T1000 (cell line): Measurements from ENCODE around the gene FBXL7.

ENCODE experiments used
- DNase-seq: peaks from one replicate; lab custom pipeline; 2025; ENCODE audit warnings: mixed read lengths; lab: John Stamatoyannopoulos, UW

FBXL7 gene

GRCh38 chr5:15545082-15545481, 45.1 kb downstream of the FBXL7 start:
- no peak for DNase-seq

GRCh38 chr5:15547261-15547839, 47.4 kb downstream of the FBXL7 start:
- no peak for DNase-seq

GRCh38 chr5:15549961-15550360, 50.0 kb downstream of the FBXL7 start:
- no peak for DNase-seq

DNA sequence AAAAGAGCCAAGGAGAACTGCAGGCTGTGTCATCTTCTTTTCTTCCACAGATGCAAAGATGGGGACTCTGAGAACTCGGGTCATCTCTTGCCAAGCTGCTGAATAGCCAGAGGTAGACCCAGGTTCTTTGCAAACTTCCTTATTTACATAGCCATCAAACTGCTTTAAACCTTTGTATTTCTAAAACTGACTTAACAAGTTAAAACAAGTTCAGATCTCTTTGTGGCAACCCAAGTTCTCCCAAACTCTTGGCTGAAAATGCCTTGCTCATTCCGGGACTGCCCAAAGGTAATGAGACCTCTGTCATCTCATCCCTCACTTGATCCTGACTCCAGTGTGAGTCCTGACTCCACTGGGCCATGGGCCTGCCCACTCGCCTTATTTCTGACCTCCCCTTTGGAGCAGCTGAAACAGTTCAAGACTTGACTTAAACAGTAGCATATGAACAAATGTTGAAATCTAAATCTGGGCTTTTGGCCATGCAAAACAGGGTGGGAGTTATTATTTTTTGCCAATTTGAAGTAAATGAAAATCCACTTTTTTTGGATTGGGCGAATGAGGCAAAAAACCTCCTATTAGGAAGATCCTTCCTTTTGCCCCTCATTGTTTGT, 50.6 kb downstream of the FBXL7 start:
- DNase-seq, result no peak

DNA sequence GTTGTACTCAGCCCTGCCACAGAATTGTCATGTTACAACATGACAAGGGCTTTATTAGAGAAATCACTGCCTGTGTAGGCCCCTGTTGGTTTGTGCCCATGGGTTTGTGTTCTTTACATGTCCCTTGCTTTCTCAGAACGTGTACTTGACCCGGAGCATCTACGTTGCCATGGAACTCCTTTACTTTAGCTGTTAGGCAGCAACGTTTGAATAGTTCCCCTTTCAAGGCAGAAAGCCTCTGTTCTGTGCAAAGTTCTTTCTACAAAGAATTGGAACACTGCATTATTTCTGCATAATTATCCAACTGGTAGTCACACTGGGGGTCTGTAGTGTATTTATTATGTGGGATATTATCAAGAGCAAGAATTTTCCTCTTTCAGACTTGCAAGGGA, 51.1 kb downstream of the FBXL7 start:
- DNase-seq, result no peak

DNA sequence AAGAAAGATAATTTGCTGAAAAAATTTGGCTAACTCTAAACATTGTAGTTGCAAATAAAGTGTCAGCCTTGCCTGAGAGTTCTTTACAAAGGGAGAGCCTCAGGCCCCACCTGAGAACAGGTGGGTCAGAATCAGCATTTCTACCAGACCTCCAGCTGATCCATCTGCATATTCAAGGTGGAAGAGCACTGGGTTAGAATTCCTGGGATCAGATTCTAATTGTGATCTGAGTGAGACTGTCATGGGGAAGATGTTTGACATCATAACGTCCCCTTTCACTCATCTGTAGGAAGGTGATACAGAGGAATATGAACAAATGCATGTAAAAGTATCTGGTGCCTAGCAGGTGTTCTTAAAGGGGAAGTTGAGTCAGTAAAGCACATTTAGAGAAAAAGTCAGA, 54.6 kb downstream of the FBXL7 start:
- no peak for DNase-seq

GRCh38 chr5:15555176-15555575, 55.2 kb downstream of the FBXL7 start:
- no peak for DNase-seq

DNA sequence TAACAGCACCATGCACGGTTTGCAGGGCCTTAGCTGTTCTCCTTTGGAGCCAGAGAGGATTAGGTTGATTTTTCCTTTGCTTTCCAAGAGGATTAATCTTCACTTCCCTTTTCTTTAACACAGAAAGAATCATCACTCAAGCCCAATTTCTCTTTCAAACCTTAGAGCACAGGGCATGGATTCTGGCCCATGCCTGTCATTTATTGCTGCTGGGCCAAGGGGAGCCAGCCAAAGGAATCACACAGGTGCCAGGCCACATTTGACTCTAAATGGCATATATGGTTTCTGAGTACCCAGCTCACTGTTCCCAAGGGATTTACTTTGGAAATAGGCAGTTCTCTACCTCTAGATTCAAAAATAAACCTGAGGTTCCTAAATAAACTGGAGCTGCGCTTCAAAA, 58.3 kb downstream of the FBXL7 start:
- no peak for DNase-seq

DNA sequence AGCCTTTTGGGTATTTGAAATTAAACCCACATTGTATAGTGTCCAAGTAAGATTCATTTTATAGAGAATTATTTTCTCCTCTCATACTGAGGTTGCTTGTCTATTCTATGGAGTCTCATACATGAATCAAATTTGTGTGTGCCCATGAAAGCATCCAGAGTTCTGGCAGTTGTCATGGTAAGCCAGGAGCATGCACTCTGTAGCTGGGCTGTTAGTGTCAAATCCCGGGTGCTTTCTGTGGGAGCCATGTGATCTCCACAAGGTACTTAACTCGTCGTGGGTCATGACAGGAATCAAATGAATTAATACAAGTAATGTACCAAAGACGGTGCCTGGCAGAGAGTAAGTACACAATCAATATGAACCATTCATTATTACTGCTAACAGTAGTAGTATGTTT, 58.7 kb downstream of the FBXL7 start:
- DNase-seq, result no peak

DNA sequence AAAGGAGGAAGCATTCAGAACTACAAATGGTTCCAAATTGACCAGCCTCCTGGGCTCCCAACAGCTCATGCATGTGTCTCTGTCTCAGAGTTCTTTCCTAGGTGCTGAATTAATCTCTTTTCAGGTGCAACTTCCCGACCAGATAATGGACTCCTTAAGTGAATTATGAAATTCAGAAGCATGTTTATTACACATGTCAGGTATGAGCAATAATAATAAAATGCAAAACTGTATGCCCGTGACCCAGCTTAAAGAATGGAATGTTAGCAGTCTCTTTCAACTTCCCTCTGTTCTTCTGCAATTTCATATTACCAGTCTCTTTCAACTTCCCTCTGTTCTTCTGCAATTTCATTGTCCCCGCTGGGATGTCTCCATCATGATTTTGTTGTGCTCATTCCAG, 60.4 kb downstream of the FBXL7 start:
- DNase-seq, result no peak

DNA sequence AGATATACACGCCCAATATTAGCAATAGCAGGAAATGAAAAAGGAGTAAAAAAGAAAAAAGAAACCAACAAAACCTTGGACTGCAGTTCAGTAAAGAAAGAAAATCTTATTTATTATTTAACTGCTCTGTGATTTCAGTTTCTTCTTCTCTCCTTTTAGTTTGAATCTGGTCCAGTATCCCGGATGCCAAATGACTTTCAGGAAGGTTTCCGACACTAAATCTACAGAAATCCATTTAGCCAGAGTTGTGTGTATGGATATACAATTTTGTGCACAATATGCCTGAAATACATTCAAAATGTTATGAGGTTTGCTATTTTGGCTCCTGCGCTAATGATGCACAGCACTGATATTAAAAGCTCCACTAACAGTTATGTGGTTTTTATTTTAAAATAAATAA, 64.5 kb downstream of the FBXL7 start:
- DNase-seq, result no peak

DNA sequence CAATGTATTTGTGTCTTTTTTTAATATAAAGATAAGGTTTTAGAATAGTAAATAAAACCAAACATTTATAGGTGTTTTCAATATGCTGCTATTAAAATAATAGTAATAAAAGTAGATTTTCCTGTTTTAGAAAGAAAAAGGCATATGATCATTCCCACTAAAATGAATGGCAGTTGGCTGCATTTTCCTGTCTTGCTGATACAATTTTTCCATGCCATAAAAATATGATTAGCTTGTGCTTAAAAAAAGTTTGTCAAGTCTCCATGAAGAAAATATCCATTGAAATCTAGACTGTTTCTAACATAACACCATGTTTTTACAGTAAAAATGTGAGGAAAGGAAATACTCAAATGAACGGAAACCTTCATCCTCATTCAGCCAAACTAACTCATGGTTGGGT, 65.0 kb downstream of the FBXL7 start:
- no peak for DNase-seq

DNA sequence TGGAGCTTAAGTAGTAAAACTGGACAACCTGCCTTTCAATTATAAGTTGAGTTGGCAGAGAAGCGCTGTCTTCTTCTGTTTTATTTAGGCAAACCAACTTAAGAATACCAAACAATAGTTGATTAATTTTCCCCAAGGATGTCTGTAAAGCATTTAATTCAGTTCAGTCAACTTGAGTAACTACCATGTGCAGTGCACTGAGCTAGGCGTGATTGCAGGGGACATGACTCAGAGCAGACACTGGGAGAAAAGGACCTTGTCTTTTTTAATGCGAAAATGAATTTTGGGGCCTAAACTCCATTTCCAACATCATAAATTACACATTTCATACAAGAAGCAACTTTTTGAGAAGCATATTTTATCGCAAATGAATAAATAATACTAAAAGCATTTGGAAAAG, 66.3 kb downstream of the FBXL7 start:
- no peak for DNase-seq

GRCh38 chr5:15566789-15567188, 66.8 kb downstream of the FBXL7 start:
- no peak for DNase-seq

GRCh38 chr5:15570491-15570890, 70.5 kb downstream of the FBXL7 start:
- DNase-seq, result no peak

DNA sequence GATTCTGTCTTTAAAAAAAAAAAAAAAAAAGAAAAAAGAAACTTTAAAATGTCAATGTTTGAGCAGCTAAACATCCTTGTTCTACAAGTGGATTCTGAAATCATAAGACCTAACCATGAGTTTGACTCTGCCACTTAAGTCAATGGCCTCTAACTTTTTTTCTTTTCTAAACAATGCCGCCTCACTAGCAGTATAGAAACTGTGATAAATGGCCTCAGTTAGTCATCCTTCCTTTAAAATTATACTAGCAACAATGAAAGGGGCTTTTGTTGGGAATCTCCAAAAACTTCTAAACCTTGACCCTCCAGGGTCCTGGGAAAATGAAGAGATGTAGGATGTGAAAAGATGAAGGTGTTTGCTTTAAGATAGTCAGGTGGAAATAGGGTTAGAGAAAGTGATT, 71.1 kb downstream of the FBXL7 start:
- DNase-seq, result no peak

GRCh38 chr5:15571618-15572017, 71.6 kb downstream of the FBXL7 start:
- DNase-seq, result no peak

- DNase-seq, result no peak
These were observed 73.6 kb downstream of the FBXL7 start for GRCh38 chr5:15573590-15573989.

- no peak for DNase-seq
These were observed 74.1 kb downstream of the FBXL7 start for GRCh38 chr5:15574128-15574527.

DNA sequence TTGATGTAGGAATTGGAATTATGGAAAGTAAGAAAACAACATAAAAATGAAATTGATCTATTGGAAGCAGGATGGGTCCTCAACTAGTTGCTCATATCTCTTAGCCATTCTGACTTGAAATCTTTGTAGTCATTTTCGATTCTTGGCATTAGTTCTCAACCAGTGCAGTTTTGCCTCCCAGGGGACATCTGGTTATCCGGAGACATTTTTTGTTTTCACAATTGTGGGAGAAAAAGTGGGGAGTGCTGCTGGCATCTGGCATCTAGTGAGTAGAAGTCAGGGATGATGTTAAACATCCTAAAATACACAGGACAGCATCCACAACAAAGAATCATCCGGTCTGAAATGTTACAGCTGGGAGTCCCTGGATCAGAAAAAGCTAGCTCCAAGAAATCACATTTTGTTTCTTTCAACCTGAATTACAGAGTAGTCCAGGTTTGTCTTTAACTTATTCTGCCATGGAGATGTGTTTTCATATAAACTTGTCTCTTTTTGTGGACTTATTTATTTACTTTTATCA, 74.9 kb downstream of the FBXL7 start:
- no peak for DNase-seq

DNA sequence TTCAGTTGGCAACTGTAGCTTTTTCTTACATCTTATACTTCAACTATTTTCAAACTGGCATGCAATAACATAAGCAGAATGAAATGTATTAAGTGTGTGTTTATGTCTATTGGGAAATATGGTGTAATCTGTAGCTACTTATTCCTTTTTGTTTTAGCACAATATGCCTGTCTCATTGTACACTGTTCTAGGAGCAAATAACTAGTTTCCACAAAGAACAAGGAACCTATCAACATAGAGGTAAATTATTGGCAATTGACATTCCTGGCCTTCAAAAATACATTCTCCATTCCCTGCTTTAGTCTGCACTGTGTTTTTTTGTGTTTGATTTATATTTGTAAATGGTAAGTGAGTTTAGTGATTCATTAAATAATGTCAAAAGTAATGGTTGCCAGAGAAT, 75.7 kb downstream of the FBXL7 start:
- DNase-seq, result no peak

GRCh38 chr5:15577132-15577531, 77.2 kb downstream of the FBXL7 start:
- DNase-seq, result no peak

- DNase-seq, result no peak
These were observed 77.9 kb downstream of the FBXL7 start for GRCh38 chr5:15577831-15578230.
